GM18951 (cell line): ENCODE data around the gene WFIKKN1.

Experiments
- POLR2A ChIP-seq: IDR thresholded peaks from 4 replicates; pipeline ENCODE4 v1.6.1; 2011; ENCODE audit warnings: mild to moderate bottlenecking; ENCODE audit not compliant: insufficient read length, insufficient read depth; ENCODE audit errors: extremely low read depth
- in situ Hi-C: fragments of 300-500 bp; cut with MboI; formaldehyde crosslinking; loops from one replicate; pipeline ENCODE4 v1.12.0; 2022; ENCODE audit warnings: low sequenced_read_pairs, mixed read lengths, inconsistent platforms; ENCODE audit not compliant: unreplicated experiment

WFIKKN1 gene

DNA sequence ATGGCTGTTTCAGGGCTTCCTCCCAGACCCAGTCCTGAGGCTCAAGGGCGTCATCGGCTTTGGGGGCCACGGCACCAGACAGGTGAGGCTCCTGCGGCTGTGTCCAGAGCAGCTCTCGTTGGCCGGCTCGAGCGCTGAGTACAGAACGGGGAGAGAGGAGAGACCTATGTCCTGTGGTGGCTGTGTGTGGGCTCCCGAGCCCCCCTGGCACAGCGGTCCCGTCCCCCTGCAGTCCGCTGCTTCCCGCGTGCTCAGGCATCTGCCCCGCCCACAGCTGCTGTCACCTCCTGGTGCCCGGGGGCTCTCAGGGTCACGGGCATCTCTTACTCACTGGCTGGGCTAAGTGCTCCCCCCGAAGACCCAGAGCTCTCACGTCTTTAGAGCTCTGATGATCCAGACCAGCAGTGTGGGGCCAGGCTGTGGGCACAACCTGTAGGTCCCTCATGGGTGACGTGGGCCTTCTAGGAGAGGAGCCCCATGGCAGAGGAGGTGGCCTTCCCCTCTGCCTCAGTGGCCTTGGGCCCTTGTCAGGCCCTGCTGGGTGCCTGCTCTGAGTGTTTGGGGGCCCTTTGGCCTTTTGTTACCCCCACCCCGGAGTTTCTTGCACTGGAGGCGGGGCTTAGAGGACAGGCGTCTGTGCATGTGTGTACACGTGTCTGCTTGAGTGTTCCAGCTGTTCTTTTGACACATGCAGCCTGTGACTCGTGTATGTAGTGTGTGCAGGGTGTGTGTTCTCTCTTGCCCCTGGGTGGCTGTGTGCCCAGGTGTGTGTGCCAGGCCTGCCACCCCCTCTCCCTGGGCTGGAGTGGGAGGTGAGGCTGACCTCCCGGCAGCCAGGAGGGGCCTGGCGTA, 21.9 kb downstream of the WFIKKN1 start:
- TF ChIP-seq POLR2A, result no peak
- in situ Hi-C loops, result no loop called here

GRCh38 chr16:654034-654433, 23.2 kb downstream of the WFIKKN1 start:
- TF ChIP-seq POLR2A, result no peak
- in situ Hi-C loops, result no loop called here

DNA sequence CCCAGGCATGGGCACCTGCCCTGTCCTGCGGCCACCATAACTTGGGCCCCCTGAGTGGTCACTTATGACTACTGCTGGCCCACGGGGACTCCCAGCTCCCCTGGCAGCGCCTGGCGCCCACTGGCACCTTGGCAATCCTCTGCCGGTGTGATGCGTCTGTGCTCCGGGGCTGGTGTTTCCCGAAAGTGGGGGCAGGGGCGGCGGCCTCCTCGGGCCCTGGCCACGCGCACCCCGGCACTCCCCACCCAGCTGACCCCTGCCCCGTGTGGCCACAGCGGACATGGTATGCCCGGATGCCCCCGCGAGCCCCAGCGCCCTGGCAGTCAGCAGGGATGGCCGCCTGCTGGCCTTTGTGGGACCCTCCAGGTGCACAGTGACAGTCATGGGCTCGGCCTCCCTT, 26.7 kb downstream of the WFIKKN1 start:
- TF ChIP-seq POLR2A, result no peak
- in situ Hi-C loops, result no loop called here

- no peak for TF ChIP-seq POLR2A
- in situ Hi-C loops, result no loop called here
Observed at GRCh38 chr16:658679-659571, 28.1 kb downstream of the WFIKKN1 start.

DNA sequence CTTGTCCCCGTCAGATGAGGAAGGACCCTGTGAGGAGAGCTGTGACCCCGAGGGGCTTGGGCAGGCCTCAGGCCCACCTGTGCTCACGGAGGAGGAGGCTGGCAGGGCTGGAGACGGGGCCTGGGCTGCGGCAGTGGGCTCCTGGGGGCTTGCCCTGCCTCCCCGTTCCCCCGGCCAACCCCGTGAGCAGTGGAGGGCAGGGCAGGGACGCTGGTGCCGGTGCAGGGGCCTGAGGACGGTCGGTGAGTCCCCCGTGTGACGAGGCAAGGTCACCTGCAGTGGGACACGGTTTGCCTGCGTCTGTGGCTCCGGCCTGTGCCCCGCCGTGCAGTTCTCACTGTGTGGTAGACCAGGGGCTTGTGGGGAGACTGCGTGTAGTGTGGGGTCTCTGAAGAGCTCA, 28.8 kb downstream of the WFIKKN1 start:
- in situ Hi-C loops, result no loop called here

DNA sequence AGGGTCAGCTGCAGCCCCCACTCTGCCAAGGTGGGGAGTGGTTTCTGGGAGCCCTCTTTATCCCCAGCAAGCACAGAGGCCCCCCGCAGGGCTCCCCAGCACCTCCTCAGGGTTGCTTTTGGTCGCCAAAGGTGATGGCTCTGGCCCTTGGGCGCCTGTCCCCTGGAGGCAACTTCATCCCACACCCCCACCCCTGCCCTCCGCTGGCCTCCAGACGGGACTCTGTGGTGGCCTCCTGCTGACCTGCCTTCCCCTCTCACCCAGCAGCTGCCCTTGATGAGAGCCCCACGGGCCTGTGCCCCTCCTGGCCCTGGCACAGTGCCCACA, 29.3 kb downstream of the WFIKKN1 start:
- in situ Hi-C loops, result no loop called here
- no peak for TF ChIP-seq POLR2A

More for the DNA sequence above, 28.8 kb downstream of the WFIKKN1 start:
- TF ChIP-seq POLR2A, result no peak

DNA sequence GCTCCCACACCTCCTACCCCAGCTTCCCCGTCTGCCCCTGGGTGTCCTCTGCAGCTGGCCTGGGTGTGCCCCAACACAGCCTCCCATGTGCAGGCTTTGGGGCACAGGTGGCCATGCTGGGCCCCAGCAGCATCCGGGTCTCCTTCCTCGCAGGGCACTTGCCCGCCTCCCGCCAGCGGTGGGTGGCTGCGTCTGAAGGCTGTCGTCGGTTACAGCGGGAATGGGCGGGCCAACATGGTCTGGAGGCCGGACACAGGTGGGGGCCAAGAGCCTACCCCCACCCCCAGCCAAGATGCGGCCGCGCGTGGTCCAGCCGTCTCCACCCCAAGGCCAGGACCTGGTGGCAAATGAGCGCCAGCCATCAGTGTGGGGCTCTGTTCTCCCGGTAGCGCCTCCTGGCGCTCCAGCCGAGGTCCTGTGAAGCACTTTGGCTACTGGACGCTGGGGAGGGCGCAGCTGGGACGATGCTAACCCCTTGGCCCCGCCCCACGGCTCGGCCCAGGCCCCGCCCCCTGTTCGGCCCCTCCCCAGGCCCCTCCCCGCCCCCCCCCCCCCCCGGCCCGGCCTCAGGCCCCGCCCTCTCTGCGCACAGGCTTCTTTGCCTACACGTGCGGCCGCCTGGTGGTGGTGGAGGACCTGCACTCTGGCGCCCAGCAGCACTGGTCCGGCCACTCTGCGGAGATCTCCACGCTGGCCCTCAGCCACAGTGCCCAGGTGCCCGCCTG, 29.8 kb downstream of the WFIKKN1 start:
- in situ Hi-C loops, result no loop called here
- peak; percentile 20 for TF ChIP-seq POLR2A

- in situ Hi-C loops, result no loop called here
- no peak for TF ChIP-seq POLR2A
Observed at GRCh38 chr16:661184-661821, 30.5 kb downstream of the WFIKKN1 start.

DNA sequence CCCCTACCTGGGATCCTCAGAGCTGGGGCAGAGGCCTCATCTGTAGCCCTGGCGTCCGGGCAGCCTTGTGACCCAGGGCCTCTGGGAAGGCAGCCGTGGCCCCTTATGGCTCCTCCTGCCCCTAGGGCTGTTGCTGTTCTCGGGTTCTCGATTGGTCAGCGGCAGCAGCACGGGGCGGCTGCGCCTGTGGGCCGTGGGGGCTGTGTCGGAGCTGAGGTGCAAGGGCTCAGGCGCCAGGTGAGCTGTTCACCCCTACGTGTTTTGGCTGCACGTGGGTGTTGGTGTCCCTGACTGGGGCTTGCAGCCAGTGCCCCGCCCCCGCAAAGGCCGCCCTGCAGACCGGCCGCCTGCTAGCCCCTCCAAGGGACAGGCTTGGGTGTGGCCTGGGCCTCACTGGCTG, 31.3 kb downstream of the WFIKKN1 start:
- in situ Hi-C loops, result no loop called here
- TF ChIP-seq POLR2A, result no peak

DNA sequence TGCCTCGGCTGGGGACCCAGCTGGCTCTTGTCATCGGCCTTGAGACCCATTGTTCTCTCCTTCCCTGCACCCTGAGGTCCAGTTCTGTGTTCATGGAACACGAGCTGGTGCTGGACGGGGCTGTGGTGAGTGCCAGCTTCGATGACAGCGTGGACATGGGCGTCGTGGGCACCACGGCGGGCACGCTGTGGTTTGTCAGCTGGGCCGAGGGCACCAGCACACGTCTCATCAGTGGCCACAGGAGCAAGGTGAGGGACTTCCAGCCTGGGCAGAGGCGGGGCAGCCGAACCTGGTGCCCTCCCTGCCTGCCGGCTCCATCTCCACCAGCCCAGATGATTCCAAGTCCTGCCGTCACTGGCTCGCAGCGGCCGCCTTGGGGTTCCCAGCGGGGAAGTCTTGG, 31.8 kb downstream of the WFIKKN1 start:
- TF ChIP-seq POLR2A, result no peak
- in situ Hi-C loops, result no loop called here

GRCh38 chr16:666572-666971, 35.8 kb downstream of the WFIKKN1 start:
- in situ Hi-C loops, result no loop called here

GRCh38 chr16:667113-667779, 36.5 kb downstream of the WFIKKN1 start:
- in situ Hi-C loops, result no loop called here
- no peak for TF ChIP-seq POLR2A

More at GRCh38 chr16:666572-666971, 35.8 kb downstream of the WFIKKN1 start:
- TF ChIP-seq POLR2A, result no peak
